ENCODE measurements around the gene BDP1.
"Not testable (repeated sequence)": the region's sequence is repeated elsewhere in the genome, so short reads cannot be mapped to it uniquely, and the experiment has no call there.

Gene BDP1

GRCh38 chr5:71576241-71576640 lies 120.8 kb downstream of the BDP1 start:
- TF ChIP-seq CTCF (IDR thresholded peaks at IDR 0.05; ENCODE audit: insufficient read depth, low read depth, low read length, missing control alignments): no peak
- no peak overlapping the region for H3K4me3 ChIP-seq (ENCODE audit: low read depth, low read length)

DNA sequence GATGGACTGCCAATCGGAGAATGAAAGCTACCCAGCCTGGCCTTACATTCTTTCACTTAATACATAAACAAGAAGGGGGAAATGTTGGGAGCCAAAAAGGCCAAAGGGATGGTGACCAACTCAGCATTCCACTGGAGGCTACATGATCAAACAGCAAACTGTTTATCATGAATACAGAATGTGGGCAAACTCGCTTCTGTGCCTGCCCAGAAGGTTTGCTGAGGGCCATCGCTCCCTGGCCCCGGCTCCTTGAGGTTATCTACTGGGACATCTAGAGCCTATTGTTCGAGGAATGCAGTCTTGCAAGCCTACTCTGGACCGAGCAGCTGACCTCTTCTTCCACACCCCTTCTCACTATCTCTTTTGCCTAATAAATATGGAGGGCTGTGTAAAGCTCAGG lies 122.4 kb downstream of the BDP1 start:
- DNase-seq (ENCODE audit: low read depth); H3K4me3 ChIP-seq (ENCODE audit: low read depth, low read length): not testable (repeated sequence)

More at GRCh38 chr5:71576241-71576640, 120.8 kb downstream of the BDP1 start:
- DNase-seq (ENCODE audit: low read depth): no peak

GRCh38 chr5:71582945-71583584 lies 127.6 kb downstream of the BDP1 start:
- DNase-seq (ENCODE audit: low read depth): no peak
- TF ChIP-seq CTCF (IDR thresholded peaks at IDR 0.05; ENCODE audit: insufficient read depth, low read depth, low read length, missing control alignments): no peak
- H3K4me3 ChIP-seq (ENCODE audit: low read depth, low read length): no peak overlapping the region

DNA sequence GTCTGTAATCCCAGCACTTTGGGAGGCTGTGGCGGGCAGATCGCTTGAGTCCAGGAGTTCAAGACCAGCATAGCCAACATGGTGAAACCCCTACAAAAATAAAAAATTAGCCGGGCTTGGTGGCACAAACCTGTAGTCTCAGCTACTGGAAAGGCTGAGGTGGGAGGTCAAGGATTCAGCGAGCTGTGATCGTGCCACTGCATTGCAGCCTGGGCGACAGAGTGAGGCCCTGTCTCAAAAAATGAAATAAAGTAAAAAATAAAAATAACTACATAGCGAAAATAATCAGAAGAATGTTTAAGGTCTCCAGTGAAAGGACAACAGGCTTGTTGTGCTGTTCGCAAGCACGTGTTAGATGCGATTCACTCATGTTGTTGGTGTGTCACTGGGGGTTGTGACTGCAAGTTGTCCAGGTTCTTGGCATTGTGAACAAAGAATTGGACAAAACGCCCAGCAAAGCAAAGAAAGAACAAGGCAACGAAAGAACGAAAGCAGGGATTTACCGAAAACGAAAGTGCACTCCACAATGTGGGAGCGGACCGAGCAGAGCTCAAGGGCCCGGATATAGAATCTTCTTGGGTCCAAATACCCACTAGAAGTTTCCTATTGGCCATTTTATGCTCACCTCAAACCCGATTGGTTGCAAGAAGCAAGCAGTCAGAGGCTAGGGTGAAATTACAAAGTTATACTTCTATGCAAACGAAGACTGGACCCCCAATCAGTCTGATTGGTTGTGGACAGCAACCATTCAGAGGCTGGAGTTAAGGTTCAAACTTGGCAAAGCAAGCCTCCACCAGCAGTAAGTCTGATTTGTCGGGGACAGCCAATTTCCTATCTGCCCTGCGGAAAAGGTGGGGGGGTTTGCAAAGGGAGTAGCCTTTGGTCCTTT lies 130.8 kb downstream of the BDP1 start:
- no peak for TF ChIP-seq CTCF (IDR thresholded peaks at IDR 0.05; ENCODE audit: insufficient read depth, low read depth, low read length, missing control alignments)
- H3K4me3 ChIP-seq (ENCODE audit: low read depth, low read length): peak overlapping the region; percentile 57
- peak; percentile 76 for DNase-seq (ENCODE audit: low read depth)

- DNase-seq (ENCODE audit: low read depth): peak; percentile 99
- peak within 1 kb of the TSS; percentile 57 for H3K4me3 ChIP-seq (ENCODE audit: low read depth, low read length)
Measured at GRCh38 chr5:71586941-71587765, 131.7 kb downstream of the BDP1 start, which contains the start of gene MCCC2. Gene MCCC2 (plus strand): TSS chr5:71587340. CDS start chr5:71587426, 86 bp downstream.

DNA sequence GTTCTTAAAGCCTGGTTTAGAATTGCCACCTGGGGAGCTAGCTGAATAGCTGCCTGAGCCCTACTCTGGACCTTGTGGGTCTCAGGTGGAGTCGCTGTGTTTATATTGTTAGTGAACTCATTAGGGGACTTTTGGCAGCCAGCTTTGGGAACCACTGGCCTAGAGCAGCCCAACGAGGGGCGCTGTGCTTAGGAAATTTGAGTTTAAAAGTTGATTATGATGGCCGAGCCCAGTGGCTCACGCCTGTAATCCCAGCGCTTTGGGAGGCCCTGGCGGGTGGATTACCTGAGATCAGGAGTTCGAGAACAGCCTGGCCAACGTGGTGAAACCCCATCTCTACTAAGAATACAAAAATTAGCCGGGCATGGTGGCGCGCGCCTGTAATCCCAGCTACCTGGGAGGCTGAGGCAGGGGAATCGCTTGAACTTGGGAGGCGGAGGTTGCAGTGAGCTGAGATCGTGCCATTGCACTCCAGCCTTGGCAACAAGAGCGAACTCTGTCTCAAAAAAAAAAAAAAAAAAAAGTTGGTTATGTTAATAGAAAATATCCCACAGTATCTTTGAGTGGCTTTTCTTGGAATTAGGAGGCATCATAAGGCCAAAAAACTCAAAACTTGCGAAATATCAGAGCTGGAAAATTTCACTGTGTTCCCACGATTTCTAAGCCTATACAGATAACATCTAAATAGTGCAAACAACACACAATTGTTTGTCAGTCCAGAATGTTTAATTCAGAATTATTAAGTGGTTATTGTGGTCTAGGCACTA lies 132.5 kb downstream of the BDP1 start:
- peak; percentile 55 for DNase-seq (ENCODE audit: low read depth)
- TF ChIP-seq CTCF (IDR thresholded peaks at IDR 0.05; ENCODE audit: insufficient read depth, low read depth, low read length, missing control alignments): no peak
- H3K4me3 ChIP-seq (ENCODE audit: low read depth, low read length): peak overlapping the region; percentile 57

More at GRCh38 chr5:71586941-71587765, 131.7 kb downstream of the BDP1 start, which contains the start of gene MCCC2:
- no peak for TF ChIP-seq CTCF (IDR thresholded peaks at IDR 0.05; ENCODE audit: insufficient read depth, low read depth, low read length, missing control alignments)
